Mesendoderm (in vitro differentiated cells): ENCODE results near the gene SULT6B1.

ENCODE experiments used
- DNase-seq: peaks from one replicate; pipeline ENCODE4 v3.0.0; 2013
- H2AK5ac ChIP-seq: 2 replicates; pipeline ENCODE4 v1.6.1; 2013; ENCODE audit warnings: low read length, inconsistent platforms
- H2BK120ac ChIP-seq: 2 replicates; pipeline ENCODE4 v1.6.1; 2013; ENCODE audit warnings: low read depth, mild to moderate bottlenecking, low read length, moderate library complexity, mixed read lengths
- H2BK15ac ChIP-seq: replicated peaks from 2 replicates; pipeline ENCODE4 v1.6.1; 2013; ENCODE audit warnings: low read depth, mild to moderate bottlenecking, moderate library complexity
- H2BK5ac ChIP-seq: 2 replicates; pipeline ENCODE4 v1.6.1; 2013; ENCODE audit warnings: low read length, inconsistent platforms
- H3K18ac ChIP-seq: 2 replicates; pipeline ENCODE4 v1.6.1; 2013; ENCODE audit warnings: mild to moderate bottlenecking, low read length, mixed read lengths
- H3K23ac ChIP-seq: one replicate; pipeline ENCODE4 v1.6.1; 2013; ENCODE audit warnings: low read length
- H3K27ac ChIP-seq: 2 replicates; pipeline ENCODE4 v1.5.1; 2013; ENCODE audit warnings: low read depth, mild to moderate bottlenecking, inconsistent platforms, low read length, moderate library complexity
- H3K27me3 ChIP-seq: 2 replicates; pipeline ENCODE4 v1.6.1; 2013; ENCODE audit warnings: low read length, control low read depth, mild to moderate bottlenecking, inconsistent platforms; ENCODE audit not compliant: insufficient read depth, poor library complexity
- H3K36me3 ChIP-seq: 2 replicates; pipeline ENCODE4 v1.6.1; 2013; ENCODE audit warnings: low read length, inconsistent platforms; ENCODE audit not compliant: control insufficient read depth, insufficient read depth
- H3K4ac ChIP-seq: one replicate; pipeline ENCODE4 v1.6.1; 2013; ENCODE audit warnings: low read depth, mild to moderate bottlenecking, low read length, moderate library complexity
- H3K4me1 ChIP-seq: 2 replicates; pipeline ENCODE4 v1.6.1; 2013; ENCODE audit warnings: low read depth, low read length, inconsistent platforms; ENCODE audit not compliant: control insufficient read depth
- H3K4me2 ChIP-seq: 2 replicates; pipeline ENCODE4 v1.6.1; 2013; ENCODE audit warnings: low read length
- H3K4me3 ChIP-seq: 2 replicates; pipeline ENCODE4 v1.5.1; 2013; ENCODE audit warnings: mild to moderate bottlenecking, low read length
- H3K56ac ChIP-seq: one replicate; pipeline ENCODE4 v1.6.1; 2013; ENCODE audit warnings: low read length
- H3K79me1 ChIP-seq: 2 replicates; pipeline ENCODE4 v1.6.1; 2013; ENCODE audit warnings: low read length, inconsistent platforms
- H3K79me2 ChIP-seq: 2 replicates; pipeline ENCODE4 v1.6.1; 2013; ENCODE audit warnings: mild to moderate bottlenecking, low read length; ENCODE audit not compliant: control insufficient read depth, insufficient read depth
- H3K9ac ChIP-seq: 2 replicates; pipeline ENCODE4 v1.6.1; 2013; ENCODE audit warnings: low read length, inconsistent platforms
- H4K5ac ChIP-seq: one replicate; pipeline ENCODE4 v1.6.1; 2013; ENCODE audit warnings: low read length
- H4K8ac ChIP-seq: one replicate; pipeline ENCODE4 v1.6.1; 2013; ENCODE audit warnings: low read depth, mild to moderate bottlenecking, control low read depth, low read length, moderate library complexity
- WGBS: extraction: QIAGEN DNeasy Blood & Tissue Kit; methylation state at CpG from one replicate; pipeline ENCODE4 v1.1.7; 2013; ENCODE audit warnings: low lambda C conversion rate, missing lambda C conversion rate; ENCODE audit not compliant: insufficient coverage; ENCODE audit errors: extremely low coverage; 5-methylcytosine and 5-hydroxymethylcytosine counted together

The SULT6B1 gene

DNA sequence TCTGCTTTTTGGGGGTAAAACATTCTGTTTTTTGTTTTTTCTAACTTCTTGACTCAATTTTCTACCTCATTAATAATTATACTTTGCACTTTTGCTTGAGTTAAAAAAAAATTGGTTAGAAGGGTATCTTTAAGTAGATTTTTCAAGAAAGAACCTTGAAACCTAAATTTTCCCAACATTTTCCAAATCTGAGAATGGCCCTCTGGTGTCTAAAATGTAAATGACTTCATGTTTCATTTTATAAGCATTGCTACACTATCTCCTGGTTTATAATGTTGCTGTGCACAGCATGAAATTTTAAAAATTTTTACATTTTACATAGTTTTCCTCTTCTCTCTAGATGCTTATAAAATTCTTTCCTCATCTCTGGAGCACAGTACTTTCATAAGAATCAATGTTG lies 45.9 kb downstream of the SULT6B1 start:
- Histone ChIP-seq H3K79me1 (no peaks in the 10 kb centered on the region), H3K56ac (no peak overlapping the region), H3K4me1 (no peaks in the 10 kb centered on the region), H3K27me3 (no peaks in the 10 kb centered on the region), H3K27ac (no peak overlapping the region), H3K18ac (no peak overlapping the region), H3K79me2 (no peaks in the 10 kb centered on the region), H2AK5ac (no peak overlapping the region), H3K9ac (no peak overlapping the region), H3K23ac (no peak overlapping the region), H3K36me3 (no peaks in the 10 kb centered on the region), H4K8ac (no peak overlapping the region), H3K4me3 (no peak overlapping the region), H2BK5ac (no peak overlapping the region), H4K5ac (no peak overlapping the region), H2BK15ac (no peak overlapping the region), H3K4ac (no peak overlapping the region), H2BK120ac (no peak overlapping the region), H3K4me2 (no peak overlapping the region)
- DNase-seq, result no peak

DNA sequence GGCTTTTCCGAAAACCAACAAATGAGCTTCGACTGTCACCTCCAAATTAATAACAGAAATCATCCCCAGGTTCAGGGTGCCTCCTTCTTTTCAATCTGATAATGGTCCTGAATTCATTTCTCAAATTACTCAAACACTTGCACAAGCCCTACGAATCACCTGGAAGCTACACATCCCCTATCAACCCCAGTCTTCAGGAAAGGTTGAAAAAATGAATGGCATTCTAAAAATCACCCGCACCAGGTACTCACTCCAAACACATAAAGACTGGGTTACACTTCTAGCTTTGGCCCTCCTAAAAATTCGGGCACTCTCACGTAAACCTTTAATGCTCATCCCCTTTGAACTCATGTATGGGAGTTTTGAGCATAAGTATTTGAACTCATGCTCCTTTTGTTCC lies 55.6 kb downstream of the SULT6B1 start:
- DNase-seq, result no peak
- Histone ChIP-seq H3K9ac (no peak overlapping the region), H3K23ac (no peak overlapping the region), H2BK5ac (no peak overlapping the region), H2BK15ac (no peak overlapping the region), H2BK120ac (no peak overlapping the region), H3K79me2 (no peaks in the 10 kb centered on the region), H3K4me1 (no peaks in the 10 kb centered on the region), H3K4me2 (no peak overlapping the region), H4K5ac (no peak overlapping the region), H4K8ac (no peak overlapping the region), H3K27me3 (no peaks in the 10 kb centered on the region), H3K4ac (no peak overlapping the region), H3K18ac (no peak overlapping the region), H3K79me1 (no peaks in the 10 kb centered on the region), H2AK5ac (no peak overlapping the region), H3K36me3 (peaks cover 4% of the 10 kb centered on the region), H3K4me3 (no peak overlapping the region), H3K27ac (no peak overlapping the region), H3K56ac (no peak overlapping the region)
- no CpG with 5 or more reads among the region's 6 CpGs for WGBS

DNA sequence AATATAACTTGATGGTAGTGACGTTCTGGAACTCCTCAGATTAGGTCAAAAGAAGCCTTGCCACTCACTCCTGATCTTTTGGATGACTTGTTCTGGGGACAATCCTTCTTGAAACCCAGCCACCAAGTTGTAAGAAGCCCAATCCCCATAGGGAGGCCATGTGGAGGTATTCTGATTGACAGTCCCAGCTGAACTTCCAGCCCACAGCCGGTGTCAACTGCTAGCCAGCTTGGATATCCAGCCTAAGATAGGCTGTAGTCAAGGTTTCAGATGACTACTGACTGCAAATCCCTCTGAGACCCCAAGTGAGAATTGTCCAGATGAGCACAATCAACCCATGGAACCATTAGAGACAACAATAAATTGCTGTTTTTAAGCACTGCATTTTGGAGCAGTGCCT lies 63.1 kb downstream of the SULT6B1 start:
- no peak overlapping the region for H2BK5ac ChIP-seq
- no peak for DNase-seq
- WGBS, result no CpG with 5 or more reads among the region's 2 CpGs
- H3K79me2 ChIP-seq, result no peaks in the 10 kb centered on the region
- H3K27me3 ChIP-seq, result no peaks in the 10 kb centered on the region
- H3K4me3 ChIP-seq, result no peak overlapping the region
- no peak overlapping the region for H3K4ac ChIP-seq
- no peak overlapping the region for H4K8ac ChIP-seq
- no peak overlapping the region for H2AK5ac ChIP-seq
- no peak overlapping the region for H3K4me2 ChIP-seq
- no peak overlapping the region for H4K5ac ChIP-seq
- no peak overlapping the region for H3K56ac ChIP-seq
- H3K9ac ChIP-seq, result no peak overlapping the region
- no peak overlapping the region for H3K27ac ChIP-seq
- no peak overlapping the region for H3K23ac ChIP-seq
- H2BK15ac ChIP-seq, result no peak overlapping the region
- no peaks in the 10 kb centered on the region for H3K4me1 ChIP-seq
- H2BK120ac ChIP-seq, result no peak overlapping the region
- H3K36me3 ChIP-seq, result peaks cover 5% of the 10 kb centered on the region
- H3K18ac ChIP-seq, result no peak overlapping the region
- H3K79me1 ChIP-seq, result no peaks in the 10 kb centered on the region

DNA sequence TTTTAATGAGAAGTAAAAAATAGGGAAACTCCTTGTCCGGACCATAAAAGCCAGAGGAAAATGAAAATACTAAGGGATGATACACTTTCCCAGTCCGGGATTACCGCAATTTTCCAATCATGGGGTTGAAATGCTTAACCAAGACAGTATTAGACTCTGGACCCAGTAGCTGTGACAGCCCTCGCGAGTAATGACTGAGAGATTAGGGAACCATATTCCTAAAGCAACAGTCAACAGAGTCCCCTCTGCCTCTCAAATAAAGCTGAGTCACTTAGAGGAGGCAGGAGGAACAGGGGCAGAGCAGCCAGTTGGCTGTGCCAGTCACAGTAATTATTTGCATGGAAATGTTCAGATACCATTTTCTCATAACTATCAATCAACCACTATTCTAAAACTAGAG lies 69.3 kb downstream of the SULT6B1 start:
- no peaks in the 10 kb centered on the region for H3K79me1 ChIP-seq
- H3K23ac ChIP-seq, result no peak overlapping the region
- H3K79me2 ChIP-seq, result no peaks in the 10 kb centered on the region
- no peak overlapping the region for H3K4ac ChIP-seq
- H3K18ac ChIP-seq, result no peak overlapping the region
- DNase-seq, result no peak
- no peak overlapping the region for H4K5ac ChIP-seq
- no peaks in the 10 kb centered on the region for H3K27me3 ChIP-seq
- no peak overlapping the region for H3K4me2 ChIP-seq
- H2BK5ac ChIP-seq, result no peak overlapping the region
- no peak overlapping the region for H2BK15ac ChIP-seq
- H4K8ac ChIP-seq, result no peak overlapping the region
- H3K36me3 ChIP-seq, result peaks cover 2% of the 10 kb centered on the region
- H3K56ac ChIP-seq, result no peak overlapping the region
- no peaks in the 10 kb centered on the region for H3K4me1 ChIP-seq
- H3K9ac ChIP-seq, result no peak overlapping the region
- no peak overlapping the region for H2AK5ac ChIP-seq
- H3K4me3 ChIP-seq, result no peak overlapping the region
- H2BK120ac ChIP-seq, result no peak overlapping the region
- H3K27ac ChIP-seq, result no peak overlapping the region
- no CpG with 5 or more reads among the region's 5 CpGs for WGBS
